Erythroblast (primary cell): ENCODE data around the gene DOHH.

Source experiments
- GATA1 ChIP-seq: IDR thresholded peaks from 2 replicates; pipeline ENCODE4 v1.6.1; 2011; ENCODE audit warnings: low read depth, mild to moderate bottlenecking, control low read depth, low read length, moderate library complexity
- POLR2A ChIP-seq: IDR thresholded peaks from 2 replicates; pipeline ENCODE4 v1.6.1; 2011; ENCODE audit warnings: mild to moderate bottlenecking, low read length

- TF ChIP-seq POLR2A: no peak
- TF ChIP-seq GATA1: no peak
These were observed 9.1 kb upstream of the DOHH start for GRCh38 chr19:3509566-3509989.
